Esophagus muscularis mucosa (tissue), 4 donors: ENCODE measurements around the gene MYADM.

ENCODE experiments used
- EP300 ChIP-seq: sonication (generic); formaldehyde crosslinking; IDR thresholded peaks from one replicate; pipeline ENCODE4 v1.6.1; 2017; ENCODE audit warnings: antibody characterized with exemption
- POLR2A ChIP-seq: fragments of 450-650 bp; IDR thresholded peaks from one replicate; pipeline ENCODE4 v1.6.1; 2017; ENCODE audit warnings: antibody characterized with exemption, moderate library complexity, mild to moderate bottlenecking, low read depth
- TF ChIP-seq, protein P1 (sequence below), 3 experiments: fragments of 200-600 bp in 2 of 3; fragments of 450-650 bp in 1 of 3; sonication (generic) in 2 of 3; IDR thresholded peaks; one replicate each; pipeline ENCODE4 v1.5.1; 2017 to 2019; ENCODE audit warnings: antibody characterized with exemption in 3 of 3, mild to moderate bottlenecking in 2 of 3, moderate library complexity in 1 of 3

DNA sequence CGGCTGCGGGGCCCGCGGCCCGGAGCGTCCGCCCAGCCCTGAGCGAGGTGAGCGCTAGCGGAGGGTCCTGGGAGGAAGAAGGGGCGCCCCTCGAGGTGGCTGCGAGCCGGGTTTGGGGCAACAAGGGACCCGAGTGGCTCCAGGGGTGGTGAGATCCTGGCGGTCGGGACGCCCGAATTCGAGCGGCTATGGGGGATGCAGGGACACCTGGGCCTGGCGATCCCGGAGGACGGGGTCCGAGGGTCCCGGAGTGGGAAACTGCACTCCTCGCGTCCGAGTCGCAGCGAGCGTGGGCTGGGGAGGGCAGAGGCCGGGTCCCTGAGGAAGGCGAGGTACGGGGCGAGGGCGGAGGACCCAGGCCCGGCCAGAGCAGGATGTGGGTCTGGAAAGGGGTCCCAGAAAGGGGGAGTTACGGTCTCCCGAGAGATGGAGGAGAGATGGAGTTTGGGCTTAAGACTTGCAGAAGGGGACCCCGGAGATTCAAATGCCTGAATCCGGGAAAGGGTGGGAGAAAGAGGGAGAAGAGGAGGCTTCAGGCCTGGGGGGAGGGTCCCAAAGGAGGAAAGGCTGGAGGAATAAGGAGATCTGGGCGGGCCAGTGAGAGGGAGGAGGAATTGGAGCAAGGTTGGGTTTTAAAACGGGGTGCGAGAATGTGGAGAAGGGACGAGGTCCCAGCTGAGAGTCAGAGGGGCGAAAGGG, 41.9 kb downstream of the MYADM start:
- TF ChIP-seq POLR2A = no peak
- TF ChIP-seq, protein P1, sequence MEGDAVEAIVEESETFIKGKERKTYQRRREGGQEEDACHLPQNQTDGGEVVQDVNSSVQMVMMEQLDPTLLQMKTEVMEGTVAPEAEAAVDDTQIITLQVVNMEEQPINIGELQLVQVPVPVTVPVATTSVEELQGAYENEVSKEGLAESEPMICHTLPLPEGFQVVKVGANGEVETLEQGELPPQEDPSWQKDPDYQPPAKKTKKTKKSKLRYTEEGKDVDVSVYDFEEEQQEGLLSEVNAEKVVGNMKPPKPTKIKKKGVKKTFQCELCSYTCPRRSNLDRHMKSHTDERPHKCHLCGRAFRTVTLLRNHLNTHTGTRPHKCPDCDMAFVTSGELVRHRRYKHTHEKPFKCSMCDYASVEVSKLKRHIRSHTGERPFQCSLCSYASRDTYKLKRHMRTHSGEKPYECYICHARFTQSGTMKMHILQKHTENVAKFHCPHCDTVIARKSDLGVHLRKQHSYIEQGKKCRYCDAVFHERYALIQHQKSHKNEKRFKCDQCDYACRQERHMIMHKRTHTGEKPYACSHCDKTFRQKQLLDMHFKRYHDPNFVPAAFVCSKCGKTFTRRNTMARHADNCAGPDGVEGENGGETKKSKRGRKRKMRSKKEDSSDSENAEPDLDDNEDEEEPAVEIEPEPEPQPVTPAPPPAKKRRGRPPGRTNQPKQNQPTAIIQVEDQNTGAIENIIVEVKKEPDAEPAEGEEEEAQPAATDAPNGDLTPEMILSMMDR (IDR thresholded peaks at IDR 0.05) = no peak
- no peak for TF ChIP-seq EP300
